Airway epithelial cell (primary cell): ENCODE results near the gene ZNF2. TPM values are rescaled to one million over a fixed set of nuclear protein-coding genes. Genes with fewer than 3 reads are reported as not detected.

ENCODE experiments used
- total RNA-seq: library from RNA; depleted of rRNA; stranded (reverse); fragments of >200 nt; gene quantifications from 2 replicates; pipeline ENCODE4 v1.2.3, GENCODE V29; 2015

The ZNF2 gene
- 2.8 and 5.8 TPM in 2 replicates for total RNA-seq

DNA sequence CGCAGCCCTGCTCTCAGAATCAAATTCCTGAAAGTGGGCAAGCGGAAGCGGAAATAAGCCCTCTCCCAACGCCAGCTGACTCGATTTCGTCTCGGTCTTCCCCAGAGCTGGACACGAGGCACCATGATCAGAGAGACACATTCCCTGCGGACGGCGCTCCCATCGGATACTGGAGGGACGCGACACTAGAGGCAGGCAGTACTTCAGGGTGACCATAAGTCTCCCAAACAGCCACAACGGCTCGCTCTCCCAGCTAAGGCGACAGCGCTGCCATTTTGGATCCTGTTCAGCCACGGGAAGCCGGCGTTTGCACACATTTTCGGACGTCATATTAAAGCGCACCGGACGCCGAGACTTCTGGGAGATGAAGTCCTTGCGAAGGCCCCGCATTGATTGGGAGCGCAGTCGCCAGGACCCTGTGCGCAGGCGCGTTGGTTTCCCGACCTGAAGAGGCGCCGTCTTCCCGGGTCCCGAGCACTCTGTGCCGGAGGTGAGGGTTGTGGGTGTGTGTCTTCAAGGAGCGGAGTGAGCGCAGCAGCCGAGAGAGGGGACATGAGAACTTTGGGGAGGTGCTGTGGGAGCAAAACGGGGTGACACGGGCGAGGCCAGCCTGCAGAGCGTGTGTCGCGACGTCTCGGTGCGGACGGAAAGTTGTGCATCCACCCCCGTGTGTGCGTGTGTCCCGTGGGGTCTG, at the start of gene ZNF2:
Gene ZNF2, plus strand, starts transcription at position 439 of the 694 bp plus-strand sequence. CDS start 10,418 bp downstream, outside the sequence.

GRCh38 chr2:95121407-95122196, 44.0 kb upstream of the ZNF2 start, which contains the start of gene MRPS5:
TSS of gene MRPS5 (minus strand) at chr2:95121808. CDS start at chr2:95121791, 17 bp downstream.

GRCh38 chr2:95159690-95160449, 5.7 kb upstream of the ZNF2 start, which contains the start of gene ZNF514:
TSS of gene ZNF514 (minus strand) at chr2:95159848. CDS start at chr2:95153253, 6,595 bp downstream.

DNA sequence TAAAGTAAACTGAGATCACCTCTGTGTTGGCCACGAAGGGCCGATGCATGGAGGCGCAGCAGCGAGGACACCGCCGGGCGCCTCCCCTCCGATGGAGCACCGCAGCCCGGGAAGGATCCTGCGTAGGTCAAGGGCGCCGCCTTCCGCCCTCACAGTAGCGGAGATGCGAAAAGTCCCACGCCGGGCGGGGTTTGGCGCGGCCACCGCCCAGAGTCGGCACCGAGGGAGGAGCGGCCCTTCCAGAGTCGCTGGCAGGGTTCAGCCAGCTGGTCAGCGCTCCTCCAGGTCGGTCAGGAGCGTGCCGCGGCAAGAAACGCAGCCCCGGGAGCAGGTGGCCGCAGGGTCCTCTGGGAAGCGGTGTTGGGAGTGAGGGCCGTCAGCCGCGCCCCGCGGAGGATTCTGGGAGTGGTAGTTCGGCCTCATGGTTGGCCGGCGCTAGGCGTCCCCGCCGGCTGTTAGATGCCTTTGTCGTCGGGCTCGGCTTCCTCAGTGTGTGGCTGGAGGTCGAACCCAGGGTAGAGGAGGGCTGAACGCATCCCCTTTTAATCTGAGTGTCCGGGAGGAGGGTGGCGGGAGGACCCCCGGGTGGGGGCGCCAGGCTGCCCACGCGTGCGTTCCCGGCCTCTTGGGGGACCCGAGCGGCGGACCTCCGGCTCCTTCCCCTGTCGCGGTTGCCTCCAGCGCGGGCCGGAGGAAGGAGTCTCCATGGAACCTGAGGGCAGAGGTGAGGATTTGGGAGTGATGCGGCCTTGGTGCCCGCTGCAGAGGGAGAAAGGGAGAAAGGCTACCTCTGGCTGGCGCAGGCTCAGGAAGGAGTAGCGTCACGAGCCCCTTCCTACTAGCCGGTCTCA, 41.7 kb downstream of the ZNF2 start, which contains the start of gene ZNF892:
Gene ZNF892, plus strand, starts transcription at position 411 of the 851 bp plus-strand sequence. Its CDS starts 295 bp downstream, at position 706.

Other genes with a start within 250 kb of the ZNF2 start
- 6.1 and 8.5 TPM in 2 replicates for gene MAL, start 140.1 kb upstream of the ZNF2 start, total RNA-seq
- gene MRPS5, start 44.0 kb upstream of the ZNF2 start, total RNA-seq = 41.9 and 44.2 TPM in 2 replicates
- gene ZNF514, start 6.0 kb upstream of the ZNF2 start, total RNA-seq = 4.8 and 5.2 TPM in 2 replicates
- gene ZNF892, start 41.7 kb downstream of the ZNF2 start, total RNA-seq = 2.5 and 2.7 TPM in 2 replicates
- gene PROM2, start 108.6 kb downstream of the ZNF2 start, total RNA-seq = 36.2 and 53.7 TPM in 2 replicates
- gene KCNIP3, start 131.5 kb downstream of the ZNF2 start, total RNA-seq = 0.23 and 0.99 TPM in 2 replicates
- gene FAHD2A, start 236.9 kb downstream of the ZNF2 start, total RNA-seq = 18.8 and 20.9 TPM in 2 replicates